CD14-positive monocyte (primary cell): ENCODE data around the gene STPG3. TPM values are rescaled to one million over a fixed set of nuclear protein-coding genes. Genes with fewer than 3 reads are reported as not detected.
A peak's percentile ranks its signal among the peaks of the same experiment; 100 is the strongest.

Experiments
- DNase-seq, 3 donors: peaks; one replicate each; pipeline ENCODE4 v3.0.0-alpha.2; 2011 to 2022
- H2AFZ ChIP-seq: 2 replicates; pipeline ENCODE4 v1.6.0; 2012; ENCODE audit warnings: mild to moderate bottlenecking, low read depth, low read length, inconsistent platforms; ENCODE audit not compliant: insufficient read depth, poor library complexity, severe bottlenecking
- H3K27ac ChIP-seq, 2 donors: 1 replicate in 1 of 2; 2 replicates in 1 of 2; pipeline ENCODE4 v1.5.1; 2012 to 2013; ENCODE audit warnings: low read length in 2 of 2, control low read depth in 1 of 2, inconsistent platforms in 1 of 2, low read depth in 1 of 2, mild to moderate bottlenecking in 1 of 2
- H3K27me3 ChIP-seq, 2 donors: one replicate each; pipeline versions ENCODE4 v1.6.0 to v1.6.1; 2011 to 2013; ENCODE audit warnings: low read length in 2 of 2; ENCODE audit not compliant: control insufficient read depth in 2 of 2, insufficient read depth in 2 of 2
- H3K36me3 ChIP-seq, 2 donors: replicated peaks in 1 of 2; 1 replicate in 1 of 2; 2 replicates in 1 of 2; pipeline versions ENCODE4 v1.5.1 to v1.6.1; 2012 to 2013; ENCODE audit warnings: low read length in 2 of 2, control low read depth in 1 of 2, inconsistent platforms in 1 of 2, mild to moderate bottlenecking in 1 of 2; ENCODE audit not compliant: insufficient read depth in 2 of 2, control insufficient read depth in 1 of 2
- H3K4me1 ChIP-seq, 2 donors: 1 replicate in 1 of 2; 2 replicates in 1 of 2; pipeline versions ENCODE4 v1.5.1 to v1.6.1; 2012 to 2013; ENCODE audit warnings: low read length in 2 of 2, control low read depth in 1 of 2, inconsistent platforms in 1 of 2, mild to moderate bottlenecking in 1 of 2, moderate library complexity in 1 of 2; ENCODE audit not compliant: insufficient read depth in 2 of 2, control insufficient read depth in 1 of 2
- H3K4me2 ChIP-seq: replicated peaks from 2 replicates; pipeline ENCODE3; 2012; ENCODE audit warnings: low read length, moderate library complexity, mild to moderate bottlenecking; ENCODE audit not compliant: poor library complexity, severe bottlenecking; ENCODE audit errors: extremely low read depth
- H3K4me3 ChIP-seq, 3 experiments: fragments of 200-600 bp in 1 of 3; sonication (generic) in 1 of 3; replicated peaks in 1 of 3; 1 replicate in 2 of 3; 2 replicates in 1 of 3; pipeline ENCODE4 v1.5.1; 2011 to 2013; ENCODE audit warnings: low read length in 3 of 3, mild to moderate bottlenecking in 3 of 3, control low read depth in 2 of 3, low read depth in 2 of 3, inconsistent platforms in 1 of 3, moderate library complexity in 1 of 3
- H3K79me2 ChIP-seq: 2 replicates; pipeline ENCODE4 v1.6.0; 2012; ENCODE audit warnings: mild to moderate bottlenecking, control low read depth, inconsistent platforms, low read length, moderate library complexity; ENCODE audit not compliant: insufficient read depth
- H3K9ac ChIP-seq: 2 replicates; pipeline ENCODE4 v1.6.0; 2017; ENCODE audit warnings: low read length, mild to moderate bottlenecking; ENCODE audit not compliant: insufficient read depth, poor library complexity, severe bottlenecking
- H3K9me3 ChIP-seq, 2 donors: replicated peaks in 1 of 2; 1 replicate in 1 of 2; 2 replicates in 1 of 2; pipeline versions ENCODE4 v1.5.1 to v1.6.1; 2012 to 2013; ENCODE audit warnings: low read length in 2 of 2, control low read depth in 1 of 2; ENCODE audit not compliant: control insufficient read depth in 1 of 2, insufficient read depth in 1 of 2
- H4K20me1 ChIP-seq: 2 replicates; pipeline ENCODE4 v1.6.0; 2012; ENCODE audit warnings: mild to moderate bottlenecking, low read length, control low read depth, moderate library complexity; ENCODE audit not compliant: insufficient read depth
- H3K27ac Mint-ChIP-seq, 7 donors: one replicate each; pipeline ENCODE4 v1.8.0; 2020; ENCODE audit warnings: mild to moderate bottlenecking in 7 of 7, mixed read lengths in 7 of 7, moderate library complexity in 6 of 7, inconsistent platforms in 2 of 7
- H3K27me3 Mint-ChIP-seq, 3 donors: one replicate each; pipeline ENCODE4 v1.8.0; 2021 to 2022; ENCODE audit warnings: low read depth in 3 of 3, mild to moderate bottlenecking in 3 of 3, mixed read lengths in 3 of 3, moderate library complexity in 3 of 3, inconsistent platforms in 1 of 3
- H3K36me3 Mint-ChIP-seq, 2 donors: one replicate each; pipeline ENCODE4 v1.8.0; 2020; ENCODE audit warnings: mixed read lengths in 2 of 2, inconsistent platforms in 1 of 2, mild to moderate bottlenecking in 1 of 2
- H3K4me1 Mint-ChIP-seq: one replicate; pipeline ENCODE4 v1.8.0; 2020; ENCODE audit warnings: mild to moderate bottlenecking, mixed read lengths
- H3K4me3 Mint-ChIP-seq, 2 donors: one replicate each; pipeline ENCODE4 v1.8.0; 2020; ENCODE audit warnings: mild to moderate bottlenecking in 2 of 2, mixed read lengths in 2 of 2, moderate library complexity in 1 of 2
- H3K9me3 Mint-ChIP-seq, 7 donors: one replicate each; pipeline ENCODE4 v1.8.0; 2020 to 2022; ENCODE audit warnings: mixed read lengths in 7 of 7, mild to moderate bottlenecking in 6 of 7, moderate library complexity in 6 of 7, inconsistent platforms in 2 of 7
- CTCF ChIP-seq: fragments of 200-600 bp; IDR thresholded peaks from one replicate; pipeline ENCODE4 v1.8.0; 2022; ENCODE audit warnings: antibody characterized with exemption, mild to moderate bottlenecking
- WGBS: methylation state at CpG from one replicate; pipeline ENCODE4 v1.1.5; 2013; ENCODE audit warnings: missing lambda C conversion rate; ENCODE audit not compliant: insufficient coverage; 5-methylcytosine and 5-hydroxymethylcytosine counted together
- intact Hi-C, 2 donors: fragments of 100-400 bp; cut with micrococcal nuclease; formaldehyde crosslinking; loops; one replicate each; pipeline versions ENCODE4 v1.15.0 to v1.15.1; 2023
- polyA plus RNA-seq, 3 donors: library from polyadenylated mRNA; depleted of rRNA in 1 of 3; unstranded in 2 of 3; stranded (reverse) in 1 of 3; fragments of 300-500 nt in 2 of 3; fragments of >200 nt in 1 of 3; fragmentation: Illumina TruSeq in 2 of 3; gene quantifications; 1 replicate in 2 of 3; 2 replicates in 1 of 3; pipeline ENCODE4 v1.2.3, GENCODE V29; 2012 to 2021

The STPG3 gene
- polyA plus RNA-seq, 3 donors, result not detected

- 60% methylated on average over 30 of the region's 32 CpGs for WGBS
- H3K27ac Mint-ChIP-seq, result peak overlapping the region in 1 of 7 donors; percentile 58
Observed at GRCh38 chr9:137270929-137271695, 20.0 kb downstream of the STPG3 start.

GRCh38 chr9:137271696-137272076 lies 20.6 kb downstream of the STPG3 start:
- H4K20me1 ChIP-seq, result peaks cover 32% of the 10 kb centered on the region
- H3K4me1 ChIP-seq, result peaks cover 46 to 54% of the 10 kb centered on the region in 2 donors
- DNase-seq, result no peak
- no peaks in the 10 kb centered on the region for H3K27me3 ChIP-seq
- H3K9ac ChIP-seq, result no peak overlapping the region
- peaks cover 22 to 68% of the 10 kb centered on the region in 2 donors for H3K36me3 ChIP-seq
- H3K4me3 Mint-ChIP-seq, result no peak overlapping the region
- H3K9me3 Mint-ChIP-seq, result no peaks in the 10 kb centered on the region
- intact Hi-C loops, result no loop called here
- no peak overlapping the region for H3K4me3 ChIP-seq
- H3K36me3 Mint-ChIP-seq, result peaks cover 31 to 67% of the 10 kb centered on the region in 2 donors
- peaks cover 0 to 3% (median 2%) of the 10 kb centered on the region in 3 donors for H3K27me3 Mint-ChIP-seq
- no peaks in the 10 kb centered on the region for H3K9me3 ChIP-seq
- 0% methylated on average over 3 of the region's 3 CpGs for WGBS
- H2AFZ ChIP-seq, result no peak overlapping the region
- H3K4me2 ChIP-seq, result no peak overlapping the region
- no peak overlapping the region for H3K27ac Mint-ChIP-seq
- peaks cover 55% of the 10 kb centered on the region for H3K4me1 Mint-ChIP-seq
- no peak for TF ChIP-seq CTCF
- no peak overlapping the region for H3K27ac ChIP-seq
- peaks cover 10% of the 10 kb centered on the region for H3K79me2 ChIP-seq

More at GRCh38 chr9:137270929-137271695, 20.0 kb downstream of the STPG3 start:
- TF ChIP-seq CTCF, result no peak
- Histone ChIP-seq H2AFZ (no peak overlapping the region), H3K4me2 (no peak overlapping the region), H3K27ac (no peak overlapping the region), H3K9ac (no peak overlapping the region), H3K27me3 (no peaks in the 10 kb centered on the region), H3K9me3 (no peaks in the 10 kb centered on the region), H3K79me2 (peaks cover 5% of the 10 kb centered on the region), H3K4me1 (peaks cover 40 to 48% of the 10 kb centered on the region in 2 donors), H3K4me3 (no peak overlapping the region), H3K36me3 (peaks cover 28 to 74% of the 10 kb centered on the region in 2 donors), H4K20me1 (peaks cover 36% of the 10 kb centered on the region)
- Mint-ChIP-seq H3K4me1 (peaks cover 49% of the 10 kb centered on the region), H3K4me3 (no peak overlapping the region), H3K9me3 (no peaks in the 10 kb centered on the region), H3K36me3 (peaks cover 31 to 72% of the 10 kb centered on the region in 2 donors), H3K27me3 (peaks cover 0 to 3% (median 2%) of the 10 kb centered on the region in 3 donors)
- no peak for DNase-seq
- intact Hi-C loops, result no loop called here
